GDM1 (cell line): ENCODE results near the gene HOXB7.

Experiments
- DNase-seq: peaks from one replicate; lab custom pipeline; 2025; lab: John Stamatoyannopoulos, UW

Gene HOXB7

GRCh38 chr17:48565925-48566710 is 44.7 kb downstream of the HOXB7 start:
- no peak for DNase-seq

- no peak for DNase-seq
Measured at GRCh38 chr17:48565022-48565554, 45.7 kb downstream of the HOXB7 start.

- no peak for DNase-seq
Measured at GRCh38 chr17:48564188-48565021, 46.4 kb downstream of the HOXB7 start.

GRCh38 chr17:48563867-48564187 is 47.0 kb downstream of the HOXB7 start:
- no peak for DNase-seq

- no peak for DNase-seq
Measured at GRCh38 chr17:48563385-48563838, 47.4 kb downstream of the HOXB7 start.

- DNase-seq: no peak
Measured at GRCh38 chr17:48562934-48563333, 47.9 kb downstream of the HOXB7 start.

GRCh38 chr17:48561884-48562810 is 48.7 kb downstream of the HOXB7 start:
- no peak for DNase-seq

- no peak for DNase-seq
Measured at GRCh38 chr17:48559840-48560817, 50.7 kb downstream of the HOXB7 start.

GRCh38 chr17:48559122-48559839 is 51.5 kb downstream of the HOXB7 start:
- DNase-seq: no peak

GRCh38 chr17:48558831-48559121 is 52.0 kb downstream of the HOXB7 start:
- no peak for DNase-seq

GRCh38 chr17:48558057-48558830 is 52.6 kb downstream of the HOXB7 start:
- DNase-seq: no peak
